ENCODE measurements around the gene RGS3.

RGS3 gene

DNA sequence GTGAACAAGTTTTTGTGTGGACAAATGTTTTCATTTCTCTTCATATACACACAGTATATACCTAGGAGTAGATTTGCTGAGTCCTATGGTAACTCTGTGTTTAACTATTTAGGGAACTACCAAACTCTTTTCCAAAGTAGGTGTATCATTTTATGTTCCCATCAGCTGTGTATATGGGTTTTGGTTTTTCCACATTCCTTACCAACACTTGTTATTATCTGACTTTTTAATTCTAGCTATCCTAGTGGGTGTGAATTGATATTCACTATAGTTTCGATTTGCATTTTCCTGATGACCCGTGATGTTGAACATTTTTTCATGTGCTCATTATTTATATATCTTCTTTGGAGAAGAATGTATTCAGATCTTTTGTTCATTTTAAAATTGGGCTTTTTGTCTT, 3.7 kb downstream of the RGS3 start:
- H3K27me3 ChIP-seq (ENCODE audit: control insufficient read depth in 1 of 2, insufficient read depth in 2 of 2, low read length in 2 of 2), result no peaks in the 10 kb centered on the region
- H3K27ac ChIP-seq (ENCODE audit: low read depth, low read length), result no peak overlapping the region
- H3K4me3 ChIP-seq (ENCODE audit: low read depth in 1 of 2, low read length in 2 of 2), result no peak overlapping the region
- no peak overlapping the region for H3K9ac ChIP-seq (ENCODE audit: low read length)
- peaks cover 25% of the 10 kb centered on the region for H3K4me1 ChIP-seq (ENCODE audit: insufficient read depth, low read length)
- no peaks in the 10 kb centered on the region for H3K9me3 ChIP-seq (ENCODE audit: low read length)
- H3K36me3 ChIP-seq (ENCODE audit: insufficient read depth, low read length), result no peaks in the 10 kb centered on the region

DNA sequence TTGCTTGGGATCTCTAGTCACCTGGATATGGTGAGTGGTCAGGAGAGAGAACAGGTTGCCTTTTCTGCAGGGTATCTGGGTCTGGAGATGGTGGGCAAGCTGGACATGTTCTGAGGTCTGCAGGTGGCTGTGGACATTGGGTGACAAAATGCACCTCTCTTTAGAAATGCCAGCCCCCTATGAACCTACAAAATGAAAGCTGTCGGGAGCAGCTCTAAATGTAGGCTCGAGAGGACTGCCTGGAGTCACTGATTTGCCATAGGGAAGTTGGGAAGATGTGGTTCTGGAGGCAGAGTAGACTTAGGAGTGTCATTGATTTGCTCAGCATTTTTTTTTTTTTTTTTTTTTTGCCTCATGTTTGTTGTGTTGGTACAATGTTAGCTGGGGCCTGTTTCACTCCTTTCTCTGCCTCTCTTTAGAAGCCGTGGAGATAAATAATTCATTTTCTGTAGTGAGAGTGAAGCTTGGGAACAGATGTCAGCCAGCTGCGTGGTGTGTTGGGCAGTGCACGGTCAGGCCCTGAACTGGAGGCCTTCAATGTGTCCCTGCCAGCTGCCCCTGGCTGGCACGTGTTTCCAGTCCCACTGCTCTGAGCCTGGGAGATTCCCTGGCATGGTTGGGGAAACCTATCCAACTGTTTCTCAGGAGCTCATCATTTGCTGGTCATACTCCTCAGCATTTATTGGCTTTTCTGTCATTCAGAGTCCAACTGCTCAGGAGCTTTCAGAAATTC, 5.4 kb downstream of the RGS3 start:
- no peak overlapping the region for H3K27ac ChIP-seq (ENCODE audit: low read depth, low read length)

DNA sequence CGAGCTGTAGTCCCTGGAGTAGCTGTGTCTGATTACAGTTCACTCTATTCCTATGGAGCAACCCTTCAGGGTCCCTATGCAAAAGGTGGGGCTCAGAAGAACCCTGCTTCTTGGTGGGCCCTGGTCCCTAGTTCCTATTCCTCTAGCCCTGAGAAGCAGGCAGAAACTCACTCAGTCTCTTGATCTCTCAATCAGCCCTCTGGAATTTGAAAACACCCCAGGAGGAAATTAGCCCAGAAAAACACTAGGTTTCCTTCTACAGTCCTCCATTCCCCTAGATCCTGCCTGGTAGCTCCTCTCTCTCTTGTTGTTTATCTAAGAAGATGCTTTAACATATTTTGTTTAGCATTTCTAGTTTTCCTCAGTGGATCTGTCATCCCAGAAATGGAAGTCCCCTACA, 7.6 kb downstream of the RGS3 start:
- H3K27me3 ChIP-seq (ENCODE audit: control insufficient read depth in 1 of 2, insufficient read depth in 2 of 2, low read length in 2 of 2), result no peaks in the 10 kb centered on the region

More for the DNA sequence above, 5.4 kb downstream of the RGS3 start:
- no peak overlapping the region for H3K9ac ChIP-seq (ENCODE audit: low read length)
- H3K4me3 ChIP-seq (ENCODE audit: low read depth in 1 of 2, low read length in 2 of 2), result no peak overlapping the region
- H3K27me3 ChIP-seq (ENCODE audit: control insufficient read depth in 1 of 2, insufficient read depth in 2 of 2, low read length in 2 of 2), result no peaks in the 10 kb centered on the region
- H3K36me3 ChIP-seq (ENCODE audit: insufficient read depth, low read length), result no peaks in the 10 kb centered on the region
- H3K9me3 ChIP-seq (ENCODE audit: low read length), result no peaks in the 10 kb centered on the region
- H3K4me1 ChIP-seq (ENCODE audit: insufficient read depth, low read length), result peaks cover 25% of the 10 kb centered on the region

DNA sequence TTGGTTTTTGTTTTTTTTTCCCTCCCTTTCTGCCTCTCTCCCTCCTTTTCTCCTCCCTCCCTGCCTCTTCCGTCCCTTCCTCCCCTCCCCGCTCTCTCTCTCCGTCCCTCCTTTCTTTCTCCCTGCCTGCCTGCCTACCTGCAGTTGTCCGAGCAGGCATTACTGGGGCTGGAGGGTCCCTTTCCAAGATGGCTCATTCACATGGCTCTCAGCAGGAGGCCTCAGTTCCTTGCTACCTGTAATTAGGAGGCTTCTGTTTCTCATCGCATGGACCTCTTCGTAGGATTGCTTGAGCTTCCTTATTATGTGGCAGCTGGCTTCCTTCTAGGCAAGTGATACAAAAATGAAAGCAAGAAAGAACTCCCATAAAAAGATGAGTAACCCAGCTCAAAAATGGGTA, 8.0 kb downstream of the RGS3 start:
- no peak overlapping the region for H3K27ac ChIP-seq (ENCODE audit: low read depth, low read length)
- no peaks in the 10 kb centered on the region for H3K27me3 ChIP-seq (ENCODE audit: control insufficient read depth in 1 of 2, insufficient read depth in 2 of 2, low read length in 2 of 2)
- H3K36me3 ChIP-seq (ENCODE audit: insufficient read depth, low read length), result no peaks in the 10 kb centered on the region
- no peaks in the 10 kb centered on the region for H3K9me3 ChIP-seq (ENCODE audit: low read length)
- peaks cover 25% of the 10 kb centered on the region for H3K4me1 ChIP-seq (ENCODE audit: insufficient read depth, low read length)
- H3K4me3 ChIP-seq (ENCODE audit: low read depth in 1 of 2, low read length in 2 of 2), result no peak overlapping the region
- no peak overlapping the region for H3K9ac ChIP-seq (ENCODE audit: low read length)

More for the DNA sequence above, 7.6 kb downstream of the RGS3 start:
- H3K9ac ChIP-seq (ENCODE audit: low read length), result no peak overlapping the region
- H3K27ac ChIP-seq (ENCODE audit: low read depth, low read length), result no peak overlapping the region
- H3K4me1 ChIP-seq (ENCODE audit: insufficient read depth, low read length), result peaks cover 25% of the 10 kb centered on the region
- no peak overlapping the region for H3K4me3 ChIP-seq (ENCODE audit: low read depth in 1 of 2, low read length in 2 of 2)
- H3K36me3 ChIP-seq (ENCODE audit: insufficient read depth, low read length), result no peaks in the 10 kb centered on the region
- no peaks in the 10 kb centered on the region for H3K9me3 ChIP-seq (ENCODE audit: low read length)

DNA sequence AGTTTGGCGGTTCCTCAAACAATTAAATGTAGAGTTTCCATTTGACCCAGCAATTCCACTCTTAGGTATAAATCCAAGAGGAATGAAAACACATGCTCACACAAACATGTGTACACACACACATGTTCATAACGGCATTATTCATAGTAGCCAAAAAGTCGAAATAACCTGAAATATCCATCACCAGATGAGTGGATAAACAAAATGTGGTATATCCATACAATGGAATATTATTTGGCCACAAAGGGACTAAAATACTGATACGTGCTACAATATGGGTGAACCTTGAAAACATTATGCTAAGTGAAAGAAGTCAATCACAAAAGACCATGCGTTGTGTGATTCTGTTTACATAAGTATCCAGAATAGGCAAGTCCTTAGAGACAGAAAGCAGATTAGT, 8.7 kb downstream of the RGS3 start:
- Histone ChIP-seq H3K36me3 (ENCODE audit: insufficient read depth, low read length) (no peaks in the 10 kb centered on the region), H3K9me3 (ENCODE audit: low read length) (no peaks in the 10 kb centered on the region), H3K27ac (ENCODE audit: low read depth, low read length) (no peak overlapping the region), H3K27me3 (ENCODE audit: control insufficient read depth in 1 of 2, insufficient read depth in 2 of 2, low read length in 2 of 2) (no peaks in the 10 kb centered on the region), H3K4me1 (ENCODE audit: insufficient read depth, low read length) (peaks cover 25% of the 10 kb centered on the region), H3K9ac (ENCODE audit: low read length) (no peak overlapping the region), H3K4me3 (ENCODE audit: low read depth in 1 of 2, low read length in 2 of 2) (no peak overlapping the region)

DNA sequence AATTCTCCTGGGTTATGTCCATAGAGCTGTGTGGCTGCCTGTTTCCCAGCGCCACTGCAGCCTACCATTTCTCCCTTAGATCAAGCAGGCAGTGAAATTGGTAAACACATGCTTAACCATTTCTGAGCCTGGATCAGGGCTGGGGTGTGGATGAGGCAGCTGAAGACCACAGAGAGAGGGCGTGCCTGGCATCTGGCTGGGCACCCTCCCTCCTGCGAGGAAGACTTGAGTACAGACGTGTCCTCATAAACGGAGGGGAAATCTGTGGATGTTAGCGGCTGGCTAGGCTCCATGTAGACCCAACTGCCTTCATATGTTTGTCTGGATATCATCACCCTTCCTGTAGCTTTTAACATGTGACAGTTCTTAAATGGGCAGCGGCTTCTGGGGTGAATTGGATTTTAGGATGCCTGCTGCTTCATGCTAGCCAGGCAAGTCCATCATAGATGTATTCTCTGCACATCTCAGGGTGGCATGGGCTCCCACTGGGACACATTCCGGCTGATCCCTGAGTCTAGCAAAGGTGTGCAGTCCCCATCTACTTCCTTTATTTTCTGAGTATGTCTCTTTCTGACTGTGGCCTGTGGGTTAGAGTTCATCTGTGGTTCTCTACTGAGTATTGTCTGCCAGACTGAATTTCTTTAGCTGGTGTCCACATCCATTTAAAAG, 11.0 kb downstream of the RGS3 start:
- Histone ChIP-seq H3K27ac (ENCODE audit: low read depth, low read length) (no peak overlapping the region), H3K27me3 (ENCODE audit: control insufficient read depth in 1 of 2, insufficient read depth in 2 of 2, low read length in 2 of 2) (no peaks in the 10 kb centered on the region), H3K4me3 (ENCODE audit: low read depth in 1 of 2, low read length in 2 of 2) (peak overlapping the region in 1 of 2 donors; percentile 1), H3K36me3 (ENCODE audit: insufficient read depth, low read length) (no peaks in the 10 kb centered on the region), H3K4me1 (ENCODE audit: insufficient read depth, low read length) (peaks cover 17% of the 10 kb centered on the region), H3K9ac (ENCODE audit: low read length) (no peak overlapping the region), H3K9me3 (ENCODE audit: low read length) (no peaks in the 10 kb centered on the region)

DNA sequence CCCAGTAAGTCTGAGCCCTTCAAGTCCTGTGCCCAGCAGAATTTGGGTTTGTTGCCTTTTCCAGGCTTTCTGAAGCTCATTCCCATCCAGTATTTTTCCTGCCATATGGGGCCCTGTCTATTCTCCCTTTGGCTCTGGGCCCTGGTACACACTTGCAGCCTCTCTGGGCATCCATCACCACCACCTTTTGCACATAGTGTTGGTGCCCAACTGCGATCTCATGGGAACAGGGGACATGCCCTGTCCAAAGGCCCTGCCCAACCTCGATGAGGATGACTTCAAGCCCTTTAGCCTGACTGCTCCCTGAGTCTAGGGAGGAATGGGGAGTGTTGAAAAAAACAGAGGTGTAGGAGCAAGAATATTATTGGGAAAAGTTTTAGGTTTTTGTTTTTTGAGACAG, 11.5 kb downstream of the RGS3 start:
- peaks cover 17% of the 10 kb centered on the region for H3K4me1 ChIP-seq (ENCODE audit: insufficient read depth, low read length)

DNA sequence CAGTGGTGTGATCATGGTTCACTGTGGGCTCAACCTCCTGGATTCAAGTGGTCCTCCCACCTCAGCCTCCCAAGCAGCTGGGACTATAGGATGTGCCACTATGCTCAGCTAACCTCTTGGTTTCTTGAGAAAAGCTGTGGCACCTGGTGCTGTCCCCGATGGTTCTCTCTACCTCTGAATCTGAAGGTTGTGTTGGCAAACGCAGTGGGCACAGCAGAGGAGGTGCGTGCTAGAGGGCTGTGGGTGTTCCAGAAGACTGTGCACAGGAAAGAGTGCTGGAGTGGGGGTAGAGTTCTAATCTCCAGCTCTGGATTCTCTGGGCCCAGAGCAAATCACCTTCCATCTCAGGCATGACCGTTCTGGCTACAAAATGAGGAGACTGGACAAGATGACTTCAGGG, 12.5 kb downstream of the RGS3 start:
- H3K4me3 ChIP-seq (ENCODE audit: low read depth in 1 of 2, low read length in 2 of 2), result no peak overlapping the region
- H3K4me1 ChIP-seq (ENCODE audit: insufficient read depth, low read length), result peaks cover 16% of the 10 kb centered on the region

More for the DNA sequence above, 11.5 kb downstream of the RGS3 start:
- Histone ChIP-seq H3K27ac (ENCODE audit: low read depth, low read length) (no peak overlapping the region), H3K27me3 (ENCODE audit: control insufficient read depth in 1 of 2, insufficient read depth in 2 of 2, low read length in 2 of 2) (no peaks in the 10 kb centered on the region), H3K9ac (ENCODE audit: low read length) (no peak overlapping the region), H3K36me3 (ENCODE audit: insufficient read depth, low read length) (no peaks in the 10 kb centered on the region), H3K4me3 (ENCODE audit: low read depth in 1 of 2, low read length in 2 of 2) (no peak overlapping the region), H3K9me3 (ENCODE audit: low read length) (no peaks in the 10 kb centered on the region)

DNA sequence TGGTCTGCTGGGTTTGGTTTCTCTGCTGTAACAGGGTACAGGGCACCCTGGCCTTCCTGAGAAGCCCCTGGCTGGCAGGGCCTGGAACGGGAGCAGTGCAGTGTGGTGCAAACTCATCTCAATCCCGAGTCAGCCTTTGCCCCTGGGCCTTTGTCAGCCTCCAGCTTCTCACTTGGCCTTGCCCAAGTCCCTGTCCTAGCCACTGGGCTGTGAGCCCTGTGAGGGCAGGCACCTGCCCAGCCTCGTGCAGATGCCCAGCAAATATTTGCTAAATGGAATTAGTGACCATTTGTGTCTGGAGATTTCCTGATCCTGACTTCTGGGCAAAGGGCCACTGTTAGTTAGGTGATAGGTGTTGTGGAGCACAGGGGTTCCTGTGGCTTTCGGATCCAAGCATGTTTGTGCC, 13.0 kb downstream of the RGS3 start:
- Histone ChIP-seq H3K4me1 (ENCODE audit: insufficient read depth, low read length) (peaks cover 10% of the 10 kb centered on the region), H3K9me3 (ENCODE audit: low read length) (no peaks in the 10 kb centered on the region), H3K27ac (ENCODE audit: low read depth, low read length) (no peak overlapping the region), H3K36me3 (ENCODE audit: insufficient read depth, low read length) (no peaks in the 10 kb centered on the region), H3K4me3 (ENCODE audit: low read depth in 1 of 2, low read length in 2 of 2) (no peak overlapping the region), H3K9ac (ENCODE audit: low read length) (no peak overlapping the region), H3K27me3 (ENCODE audit: control insufficient read depth in 1 of 2, insufficient read depth in 2 of 2, low read length in 2 of 2) (no peaks in the 10 kb centered on the region)

More for the DNA sequence above, 12.5 kb downstream of the RGS3 start:
- H3K36me3 ChIP-seq (ENCODE audit: insufficient read depth, low read length), result no peaks in the 10 kb centered on the region
- H3K9me3 ChIP-seq (ENCODE audit: low read length), result no peaks in the 10 kb centered on the region
- no peak overlapping the region for H3K27ac ChIP-seq (ENCODE audit: low read depth, low read length)
- no peak overlapping the region for H3K9ac ChIP-seq (ENCODE audit: low read length)
- no peaks in the 10 kb centered on the region for H3K27me3 ChIP-seq (ENCODE audit: control insufficient read depth in 1 of 2, insufficient read depth in 2 of 2, low read length in 2 of 2)

DNA sequence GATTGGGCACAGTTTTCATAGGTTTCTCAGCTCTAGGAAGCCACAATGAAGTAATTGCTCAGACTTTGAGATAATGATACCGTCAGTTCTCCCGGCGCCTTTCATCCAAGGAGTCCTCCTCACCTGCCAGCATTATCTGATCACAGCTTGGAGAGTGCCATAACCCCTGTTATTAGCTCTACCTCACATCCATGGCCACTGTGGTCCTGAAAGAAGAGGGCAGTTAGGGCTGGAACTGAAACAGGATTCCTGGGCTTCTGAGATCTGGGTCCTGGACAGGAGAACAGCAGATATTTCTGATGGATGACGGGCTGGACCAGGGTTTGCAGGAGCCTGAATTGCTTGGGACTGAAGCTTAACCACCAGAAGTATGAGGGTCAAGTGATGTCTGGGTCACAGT, 13.5 kb downstream of the RGS3 start:
- Histone ChIP-seq H3K9ac (ENCODE audit: low read length) (no peak overlapping the region), H3K36me3 (ENCODE audit: insufficient read depth, low read length) (no peaks in the 10 kb centered on the region), H3K4me3 (ENCODE audit: low read depth in 1 of 2, low read length in 2 of 2) (no peak overlapping the region), H3K9me3 (ENCODE audit: low read length) (no peaks in the 10 kb centered on the region), H3K27me3 (ENCODE audit: control insufficient read depth in 1 of 2, insufficient read depth in 2 of 2, low read length in 2 of 2) (no peaks in the 10 kb centered on the region), H3K4me1 (ENCODE audit: insufficient read depth, low read length) (peaks cover 9% of the 10 kb centered on the region), H3K27ac (ENCODE audit: low read depth, low read length) (no peak overlapping the region)

DNA sequence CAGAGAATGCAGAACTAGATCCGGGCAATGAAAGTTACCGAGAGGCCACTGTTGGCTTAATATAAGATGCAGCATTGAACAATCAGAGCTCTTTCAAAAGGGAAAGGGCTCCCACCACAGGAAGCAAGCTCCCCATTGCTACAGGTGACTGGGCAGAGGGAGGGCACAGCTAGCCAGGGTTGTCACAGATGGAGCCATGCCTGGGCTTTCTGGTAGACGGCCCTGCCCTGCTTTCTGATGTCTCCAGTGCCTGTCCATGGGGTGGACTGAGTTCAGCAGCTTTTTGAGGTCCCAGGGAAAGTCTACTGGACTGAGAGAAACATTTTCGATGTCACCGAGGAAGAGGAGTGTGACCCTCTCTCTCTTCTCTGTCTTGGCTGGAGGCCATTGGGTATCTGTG, 14.1 kb downstream of the RGS3 start:
- no peaks in the 10 kb centered on the region for H3K9me3 ChIP-seq (ENCODE audit: low read length)
- H3K27ac ChIP-seq (ENCODE audit: low read depth, low read length), result no peak overlapping the region
- no peak overlapping the region for H3K9ac ChIP-seq (ENCODE audit: low read length)
- H3K36me3 ChIP-seq (ENCODE audit: insufficient read depth, low read length), result no peaks in the 10 kb centered on the region
- H3K4me1 ChIP-seq (ENCODE audit: insufficient read depth, low read length), result peaks cover 14% of the 10 kb centered on the region
- no peak overlapping the region for H3K4me3 ChIP-seq (ENCODE audit: low read depth in 1 of 2, low read length in 2 of 2)
- no peaks in the 10 kb centered on the region for H3K27me3 ChIP-seq (ENCODE audit: control insufficient read depth in 1 of 2, insufficient read depth in 2 of 2, low read length in 2 of 2)

DNA sequence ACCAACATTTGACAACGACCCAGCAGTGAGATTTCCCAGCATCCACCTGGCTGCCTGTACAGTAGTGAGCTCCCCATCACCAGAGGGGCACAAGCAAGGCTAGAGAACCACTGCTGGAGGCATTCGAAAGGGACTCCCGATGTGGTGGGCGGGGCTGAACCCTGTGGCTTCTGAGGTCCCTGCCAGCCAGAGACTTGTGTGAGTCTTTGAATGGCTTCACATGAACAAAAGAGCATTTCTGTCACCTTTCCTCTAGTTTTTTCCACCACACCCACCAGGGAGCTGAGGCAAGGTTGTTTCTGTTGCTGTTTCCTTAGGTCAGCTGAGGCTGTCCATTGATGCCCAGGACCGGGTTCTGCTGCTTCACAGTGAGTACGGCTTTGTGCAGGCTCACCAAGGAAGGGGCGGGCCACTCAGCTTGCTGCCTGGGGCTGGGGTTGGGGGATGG, 15.7 kb downstream of the RGS3 start:
- Histone ChIP-seq H3K27ac (ENCODE audit: low read depth, low read length) (no peak overlapping the region), H3K4me3 (ENCODE audit: low read depth in 1 of 2, low read length in 2 of 2) (no peak overlapping the region), H3K9me3 (ENCODE audit: low read length) (no peaks in the 10 kb centered on the region), H3K9ac (ENCODE audit: low read length) (no peak overlapping the region), H3K27me3 (ENCODE audit: control insufficient read depth in 1 of 2, insufficient read depth in 2 of 2, low read length in 2 of 2) (no peaks in the 10 kb centered on the region), H3K4me1 (ENCODE audit: insufficient read depth, low read length) (peaks cover 29% of the 10 kb centered on the region), H3K36me3 (ENCODE audit: insufficient read depth, low read length) (no peaks in the 10 kb centered on the region)
